Measurements from ENCODE around the gene CFAP57. TPM values are rescaled to one million over a fixed set of nuclear protein-coding genes. Genes with fewer than 3 reads are reported as not detected.

CFAP57 gene
- polyA plus RNA-seq, 1 donor from 2014 or later = 0.17 TPM

- no peaks in the 10 kb centered on the region for H3K79me2 ChIP-seq (replicated peaks; ENCODE audit: insufficient read depth, low read length)
- H4K20me1 ChIP-seq (ENCODE audit: insufficient read depth) = no peaks in the 10 kb centered on the region
- H3K9me3 ChIP-seq (ENCODE audit: low read length) = no peaks in the 10 kb centered on the region
- no peak overlapping the region for H3K27ac ChIP-seq (ENCODE audit: low read length)
- H3K9me2 ChIP-seq (ENCODE audit: insufficient read depth, low read length) = no peaks in the 10 kb centered on the region
- H3K9ac ChIP-seq (ENCODE audit: low read length) = no peak overlapping the region
- H2AFZ ChIP-seq (ENCODE audit: low read depth, low read length) = no peak overlapping the region
- no peaks in the 10 kb centered on the region for H3K36me3 ChIP-seq (ENCODE audit: insufficient read depth, low read length)
- H3K4me2 ChIP-seq (ENCODE audit: low read length) = no peak overlapping the region
- H3F3A ChIP-seq (ENCODE audit: insufficient read depth, low read length, poor library complexity, severe bottlenecking) = no peaks in the 10 kb centered on the region
- no peak overlapping the region for H3K4me3 ChIP-seq (ENCODE audit: low read length)
- no peaks in the 10 kb centered on the region for H3K27me3 ChIP-seq (ENCODE audit: insufficient read depth, low read depth, low read length)
- peak; percentile 92 for TF ChIP-seq REST (IDR thresholded peaks at IDR 0.05; ENCODE audit: borderline replicate concordance)
- no peak for TF ChIP-seq EZH2 (IDR thresholded peaks at IDR 0.05; ENCODE audit: borderline replicate concordance, insufficient read depth, low read length, poor library complexity, severe bottlenecking)
- peak; percentile 99 for TF ChIP-seq POLR2AphosphoS5 (IDR thresholded peaks at IDR 0.05)
- peak; percentile 43 for TF ChIP-seq MXI1 (conservative IDR thresholded peaks at IDR 0.05; ENCODE audit: poor library complexity, severe bottlenecking)
- peak; percentile 94 for TF ChIP-seq EP300 (conservative IDR thresholded peaks at IDR 0.05; ENCODE audit: poor library complexity, severe bottlenecking)
These were observed 125.9 kb downstream of the CFAP57 start for GRCh38 chr1:43298055-43298454.

- Histone ChIP-seq H3K27me3 (ENCODE audit: insufficient read depth, low read depth, low read length) (no peaks in the 10 kb centered on the region), H3K9ac (ENCODE audit: low read length) (no peak overlapping the region), H3K4me3 (ENCODE audit: low read length) (no peak overlapping the region), H3K4me2 (ENCODE audit: low read length) (no peak overlapping the region), H3K36me3 (ENCODE audit: insufficient read depth, low read length) (no peaks in the 10 kb centered on the region), H3K9me3 (ENCODE audit: low read length) (no peaks in the 10 kb centered on the region), H3K9me2 (ENCODE audit: insufficient read depth, low read length) (no peaks in the 10 kb centered on the region), H2AFZ (ENCODE audit: low read depth, low read length) (no peak overlapping the region), H3K79me2 (replicated peaks; ENCODE audit: insufficient read depth, low read length) (no peaks in the 10 kb centered on the region), H3F3A (ENCODE audit: insufficient read depth, low read length, poor library complexity, severe bottlenecking) (no peaks in the 10 kb centered on the region), H3K27ac (ENCODE audit: low read length) (no peak overlapping the region), H4K20me1 (ENCODE audit: insufficient read depth) (no peaks in the 10 kb centered on the region)
- TF ChIP-seq REST (IDR thresholded peaks at IDR 0.05; ENCODE audit: borderline replicate concordance) (no peak), CTCF (IDR thresholded peaks at IDR 0.05; ENCODE audit: poor library complexity, severe bottlenecking) (no peak), RAD21 (conservative IDR thresholded peaks at IDR 0.05) (no peak), TAF1 (IDR thresholded peaks at IDR 0.05; ENCODE audit: low read depth) (no peak), SMC3 (conservative IDR thresholded peaks at IDR 0.05; ENCODE audit: poor library complexity) (no peak), EP300 (conservative IDR thresholded peaks at IDR 0.05; ENCODE audit: poor library complexity, severe bottlenecking) (no peak), POLR2AphosphoS5 (IDR thresholded peaks at IDR 0.05) (no peak), EZH2 (IDR thresholded peaks at IDR 0.05; ENCODE audit: borderline replicate concordance, insufficient read depth, low read length, poor library complexity, severe bottlenecking) (no peak), MXI1 (conservative IDR thresholded peaks at IDR 0.05; ENCODE audit: poor library complexity, severe bottlenecking) (no peak)
These were observed 127.0 kb downstream of the CFAP57 start for GRCh38 chr1:43299101-43299500.

All from neural cell (in vitro differentiated cells).